Measurements from ENCODE around the gene SYT9. TPM values are rescaled to one million over a fixed set of nuclear protein-coding genes. Genes with fewer than 3 reads are reported as not detected.

SYT9 gene
- total and polyA plus RNA-seq, 2 donors (not counting 3 experiments of a cell fraction or from before 2014, with no cell fraction given), result 0.23 TPM; not detected in 1

- Histone ChIP-seq H3K27ac (ENCODE audit: insufficient read depth, low read depth, low read length) (no peak overlapping the region), H3K9me3 (replicated peaks; ENCODE audit: control insufficient read depth, insufficient read depth, low read length) (no peaks in the 10 kb centered on the region), H3K27me3 (ENCODE audit: control insufficient read depth in 2 of 2, insufficient read depth in 2 of 2, low read length in 2 of 2) (peaks cover 0 to 2% of the 10 kb centered on the region in 2 experiments), H3K79me2 (ENCODE audit: control insufficient read depth, insufficient read depth, low read length) (no peaks in the 10 kb centered on the region), H3K4me1 (ENCODE audit: control insufficient read depth, extremely low read depth, insufficient read depth, low read length) (no peaks in the 10 kb centered on the region), H3K4me2 (ENCODE audit: insufficient read depth, low read length) (no peak overlapping the region), H4K20me1 (replicated peaks; ENCODE audit: control insufficient read depth, extremely low read depth, insufficient read depth, low read length) (no peaks in the 10 kb centered on the region), H3K36me3 (ENCODE audit: control insufficient read depth in 2 of 2, extremely low read depth in 1 of 2, insufficient read depth in 2 of 2, low read length in 2 of 2) (no peaks in the 10 kb centered on the region), H3K9me1 (replicated peaks; ENCODE audit: control insufficient read depth, extremely low read depth, insufficient read depth, low read length) (no peaks in the 10 kb centered on the region), H3K4me3 (replicated peaks in 1 of 3; ENCODE audit: insufficient read depth in 1 of 3, low read depth in 1 of 3, low read length in 3 of 3) (no peak overlapping the region), H2AFZ (ENCODE audit: low read depth, low read length) (no peak overlapping the region), H3K9ac (replicated peaks; ENCODE audit: extremely low read depth, insufficient read depth, low read length) (no peak overlapping the region)
- ChIA-PET POLR2A (no interaction called here), CTCF (interaction anchor here (0.7 to 1.2 kb wide), 5 partner anchors 10 to 357 kb away, joined by 3 to 5 read pairs (median 3); no protein-coding TSS in a partner anchor)
- dilution Hi-C loops (cut with MboI; ENCODE audit: extremely low pct_ligation_motif_present, low sequenced_read_pairs), result no loop called here
- FAIRE-seq (no peak), DNase-seq (ENCODE audit: low read depth, low spot score) (no peak)
- intact Hi-C loops (cut with micrococcal nuclease), result no loop called here
- BruUV-seq (replicated peaks), result no TSS peak
- no peak for TF ChIP-seq MYC (IDR thresholded peaks at IDR 0.05; ENCODE audit: low read depth, low read length)
- TF ChIP-seq POLR2A (IDR thresholded peaks at IDR 0.05; ENCODE audit: low read depth, low read length), result no peak
- no peak for TF ChIP-seq POLR2AphosphoS5 (IDR thresholded peaks at IDR 0.05; ENCODE audit: insufficient read depth, low read depth, low read length)
- no peak for TF ChIP-seq GATA2 (IDR thresholded peaks at IDR 0.05; ENCODE audit: insufficient read depth, insufficient read length, low read depth, low read length)
- TF ChIP-seq EZH2 (IDR thresholded peaks at IDR 0.05; ENCODE audit: borderline replicate concordance, low read depth, low read length, severe bottlenecking), result no peak
- no peak for TF ChIP-seq JUN (IDR thresholded peaks at IDR 0.05; ENCODE audit: borderline replicate concordance, insufficient read depth, insufficient read length, low read depth)
- no peak for TF ChIP-seq FOS (IDR thresholded peaks at IDR 0.05; ENCODE audit: borderline replicate concordance, insufficient read depth, low read length)
- TF ChIP-seq CTCF (IDR thresholded peaks at IDR 0.05; ENCODE audit: extremely low read depth in 1 of 2, insufficient read depth in 1 of 2, low read depth in 1 of 2, low read length in 2 of 2), result no peak
- TF ChIP-seq, protein P1, sequence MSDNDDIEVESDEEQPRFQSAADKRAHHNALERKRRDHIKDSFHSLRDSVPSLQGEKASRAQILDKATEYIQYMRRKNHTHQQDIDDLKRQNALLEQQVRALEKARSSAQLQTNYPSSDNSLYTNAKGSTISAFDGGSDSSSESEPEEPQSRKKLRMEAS (IDR thresholded peaks at IDR 0.05; ENCODE audit: insufficient read depth, insufficient read length), result no peak
Observed at GRCh38 chr11:7454854-7455253, 203.2 kb downstream of the SYT9 start.

Data from endothelial cell of umbilical vein (primary cell).